GM06990 (cell line): ENCODE data around the gene PIGN.
"Not testable (repeated sequence)": the region's sequence is repeated elsewhere in the genome, so short reads cannot be mapped to it uniquely, and the experiment has no call there.

Experiments
- DNase-seq: peaks from one replicate; pipeline ENCODE4 v3.0.0-alpha.2; 2011; ENCODE audit not compliant: insufficient read length; ENCODE audit errors: extremely low read depth
- H3K27me3 ChIP-seq: replicated peaks from 2 replicates; pipeline ENCODE4 v1.6.0; 2011; ENCODE audit warnings: low read length; ENCODE audit not compliant: control insufficient read depth, insufficient read depth
- H3K36me3 ChIP-seq: 2 replicates; pipeline ENCODE4 v1.5.1; 2011; ENCODE audit warnings: low read length; ENCODE audit not compliant: control insufficient read depth, insufficient read depth
- H3K4me3 ChIP-seq: replicated peaks from 2 replicates; pipeline ENCODE4 v1.5.1; 2011; ENCODE audit warnings: low read depth, mild to moderate bottlenecking, control low read depth, low read length
- TF ChIP-seq, protein P1 (sequence below): IDR thresholded peaks from 2 replicates; pipeline ENCODE4 v1.5.1; 2011; ENCODE audit warnings: low read length, control low read depth, mild to moderate bottlenecking, inconsistent platforms; ENCODE audit not compliant: insufficient read depth, poor library complexity, severe bottlenecking

PIGN gene

DNA sequence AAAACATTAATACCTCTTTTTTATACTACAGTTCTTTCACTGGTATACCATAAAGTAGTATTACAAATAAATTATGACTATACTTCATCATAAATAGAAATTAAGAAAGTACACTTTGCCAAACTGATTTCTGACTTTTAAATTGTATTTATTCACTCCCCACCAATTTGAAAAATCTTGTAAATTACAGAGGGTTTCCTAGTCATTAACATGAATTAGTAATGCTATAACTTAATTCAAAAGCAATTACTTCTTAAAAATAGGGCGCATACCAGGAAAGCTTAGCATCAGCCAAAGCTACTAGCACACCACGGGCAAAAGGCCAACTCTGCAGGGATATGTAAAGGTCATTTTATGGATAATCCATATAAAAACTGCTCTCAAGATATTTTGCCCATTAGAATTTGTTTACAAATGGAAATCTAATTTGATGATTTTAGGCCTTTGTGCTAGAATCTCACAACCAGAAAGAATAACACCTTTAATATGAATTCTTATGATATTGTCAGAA lies 142.3 kb downstream of the PIGN start:
- Histone ChIP-seq H3K4me3 (no peak overlapping the region), H3K27me3 (no peaks in the 10 kb centered on the region), H3K36me3 (no peaks in the 10 kb centered on the region)
- TF ChIP-seq, protein P1, sequence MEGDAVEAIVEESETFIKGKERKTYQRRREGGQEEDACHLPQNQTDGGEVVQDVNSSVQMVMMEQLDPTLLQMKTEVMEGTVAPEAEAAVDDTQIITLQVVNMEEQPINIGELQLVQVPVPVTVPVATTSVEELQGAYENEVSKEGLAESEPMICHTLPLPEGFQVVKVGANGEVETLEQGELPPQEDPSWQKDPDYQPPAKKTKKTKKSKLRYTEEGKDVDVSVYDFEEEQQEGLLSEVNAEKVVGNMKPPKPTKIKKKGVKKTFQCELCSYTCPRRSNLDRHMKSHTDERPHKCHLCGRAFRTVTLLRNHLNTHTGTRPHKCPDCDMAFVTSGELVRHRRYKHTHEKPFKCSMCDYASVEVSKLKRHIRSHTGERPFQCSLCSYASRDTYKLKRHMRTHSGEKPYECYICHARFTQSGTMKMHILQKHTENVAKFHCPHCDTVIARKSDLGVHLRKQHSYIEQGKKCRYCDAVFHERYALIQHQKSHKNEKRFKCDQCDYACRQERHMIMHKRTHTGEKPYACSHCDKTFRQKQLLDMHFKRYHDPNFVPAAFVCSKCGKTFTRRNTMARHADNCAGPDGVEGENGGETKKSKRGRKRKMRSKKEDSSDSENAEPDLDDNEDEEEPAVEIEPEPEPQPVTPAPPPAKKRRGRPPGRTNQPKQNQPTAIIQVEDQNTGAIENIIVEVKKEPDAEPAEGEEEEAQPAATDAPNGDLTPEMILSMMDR: no peak
- no peak for DNase-seq

DNA sequence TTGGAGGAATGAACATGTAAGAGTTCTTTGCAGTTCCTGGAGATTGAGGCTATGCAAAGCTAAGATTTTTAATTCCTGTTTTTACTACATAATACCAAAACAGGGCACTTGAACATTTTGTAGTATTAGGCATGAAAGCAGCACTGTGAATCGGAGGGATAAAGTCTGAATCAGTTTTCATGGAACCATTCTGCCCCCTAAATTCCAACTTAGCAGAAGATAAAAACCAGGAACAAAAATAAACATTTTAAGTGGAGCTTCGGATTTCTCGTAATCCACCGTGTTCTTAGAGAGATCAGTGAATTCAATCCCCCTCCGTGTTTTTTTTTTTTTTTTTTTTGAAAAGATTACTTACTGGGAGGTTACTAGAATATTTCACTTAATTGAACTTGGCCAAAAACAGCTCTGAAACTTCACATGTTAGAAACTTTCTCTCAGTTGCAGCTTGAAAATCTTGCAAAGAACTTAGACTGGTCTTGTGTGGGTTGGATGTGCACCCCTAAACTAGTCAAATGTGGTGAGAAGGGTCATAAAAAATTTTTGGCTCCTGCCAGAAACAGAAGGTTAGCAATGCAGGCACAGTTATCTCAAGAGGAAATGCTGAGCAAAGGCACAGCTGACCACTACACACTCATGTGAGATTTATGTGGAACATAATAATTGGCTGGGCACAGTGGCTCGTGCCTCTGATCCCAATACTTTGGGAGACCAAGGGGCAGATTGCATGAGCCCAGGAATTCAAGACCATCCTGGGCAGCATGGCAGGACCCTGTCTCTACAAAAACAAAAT lies 148.7 kb downstream of the PIGN start:
- Histone ChIP-seq H3K36me3 (no peaks in the 10 kb centered on the region), H3K27me3 (no peaks in the 10 kb centered on the region), H3K4me3 (no peak overlapping the region)
- TF ChIP-seq, protein P1: no peak
- no peak for DNase-seq

DNA sequence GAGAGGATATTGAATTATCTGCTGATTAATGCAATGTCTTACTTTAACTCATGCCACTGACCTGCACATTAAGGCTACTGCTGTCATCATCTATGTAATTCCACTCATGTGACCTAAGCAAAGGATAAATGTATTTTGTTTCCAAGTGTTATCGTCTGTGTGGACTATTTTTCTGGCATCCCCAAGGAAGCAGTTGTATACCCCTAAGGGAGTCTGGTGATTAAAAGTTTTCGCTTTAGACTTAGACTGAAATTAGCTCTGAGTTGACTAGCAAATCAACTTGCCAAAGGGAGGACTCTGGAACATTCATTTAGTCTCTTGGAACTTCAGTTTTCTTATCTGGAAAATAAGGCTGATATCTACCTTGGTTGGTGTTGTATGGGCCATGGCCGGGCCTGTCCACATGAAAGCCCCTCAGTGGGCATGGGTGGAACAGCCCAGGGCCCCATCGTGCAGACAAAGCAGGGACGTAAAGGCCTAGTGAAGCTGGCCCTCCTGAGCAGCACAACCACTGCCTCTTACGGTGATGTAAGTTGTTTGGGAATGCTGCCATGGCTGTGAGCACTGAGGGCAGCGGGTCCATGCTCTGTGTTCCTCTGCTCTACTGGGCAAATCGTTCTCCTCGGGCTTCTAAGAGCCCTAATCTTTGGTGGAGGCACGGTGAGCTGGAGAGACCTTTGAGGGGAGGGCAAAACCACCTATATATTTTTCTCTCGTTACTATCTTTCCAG lies 149.7 kb downstream of the PIGN start:
- Histone ChIP-seq H3K36me3 (no peaks in the 10 kb centered on the region), H3K27me3 (no peaks in the 10 kb centered on the region), H3K4me3 (no peak overlapping the region)
- TF ChIP-seq, protein P1: no peak
- DNase-seq: no peak

DNA sequence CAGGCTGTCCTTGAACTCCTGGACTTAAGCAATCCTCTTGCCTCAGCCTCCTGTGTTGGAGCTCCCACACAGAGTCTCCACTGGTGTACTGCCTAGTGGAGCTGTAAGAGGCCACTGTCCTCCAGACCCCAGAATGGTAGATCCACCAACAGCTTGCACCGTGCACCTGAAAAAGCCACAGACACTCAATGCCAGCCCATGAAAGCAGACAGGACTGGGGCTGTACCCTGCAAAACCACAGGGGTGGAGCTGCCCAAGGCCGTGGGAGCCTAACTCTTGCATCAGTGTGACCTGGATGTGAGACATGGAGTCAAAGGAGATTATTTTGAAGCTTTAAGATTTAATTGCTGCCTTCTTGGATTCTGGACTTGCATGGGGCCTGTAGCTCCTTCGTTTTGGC lies 152.6 kb downstream of the PIGN start:
- not testable (repeated sequence) for H3K27me3 ChIP-seq, DNase-seq, H3K4me3 ChIP-seq, H3K36me3 ChIP-seq

DNA sequence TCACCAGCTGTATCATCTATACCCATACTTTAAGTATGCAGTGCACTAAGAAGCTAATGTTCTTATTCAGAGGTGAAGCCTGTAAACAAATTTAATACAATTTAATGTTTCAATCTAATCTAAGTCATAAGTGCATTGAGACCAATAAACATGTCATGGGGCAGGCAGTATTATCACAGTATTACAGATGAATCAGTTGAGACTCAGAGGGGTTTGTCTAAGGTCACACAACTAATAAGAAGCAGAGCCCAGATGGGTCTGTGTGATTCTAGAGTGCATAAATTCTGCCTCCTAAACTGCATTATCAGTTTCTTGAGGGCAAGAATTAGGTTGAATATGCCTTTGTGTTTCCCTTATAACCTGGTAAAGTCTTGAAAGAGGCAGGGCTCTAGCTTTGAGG lies 153.1 kb downstream of the PIGN start:
- H3K27me3 ChIP-seq: no peaks in the 10 kb centered on the region
- DNase-seq: no peak
- TF ChIP-seq, protein P1: no peak

DNA sequence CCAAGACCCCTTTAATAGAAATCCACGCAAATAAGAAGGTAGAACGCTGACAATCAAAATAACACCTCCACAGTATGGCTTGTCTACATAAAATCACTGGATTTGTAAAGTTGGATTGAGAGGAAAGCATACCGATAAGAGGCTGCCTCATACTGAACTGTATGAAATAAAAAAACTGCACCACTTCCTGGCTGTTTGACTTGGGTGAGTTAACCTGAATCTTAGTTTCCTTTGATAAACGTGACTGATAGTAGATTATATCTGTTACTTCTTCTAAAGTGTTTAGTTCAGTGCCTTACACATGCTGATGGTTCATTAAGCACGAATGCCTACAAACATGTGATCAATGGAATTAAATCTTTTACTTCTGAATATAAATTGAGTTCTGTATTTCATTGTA lies 153.6 kb downstream of the PIGN start:
- Histone ChIP-seq H3K27me3 (no peaks in the 10 kb centered on the region), H3K4me3 (no peak overlapping the region), H3K36me3 (no peaks in the 10 kb centered on the region)
- no peak for DNase-seq
- TF ChIP-seq, protein P1: no peak

More for the DNA sequence above, 153.1 kb downstream of the PIGN start:
- no peaks in the 10 kb centered on the region for H3K36me3 ChIP-seq
- H3K4me3 ChIP-seq: no peak overlapping the region
